HG03097 (cell line): Measurements from ENCODE around the gene DMWD.
"Not testable (repeated sequence)": the region's sequence is repeated elsewhere in the genome, so short reads cannot be mapped to it uniquely, and the experiment has no call there.

Experiments
- ATAC-seq: cut with Tn5 transposase; IDR thresholded peaks from one replicate; pipeline ENCODE4 v1.9.1; 2021; ENCODE audit not compliant: unreplicated experiment, low FRiP score

DMWD gene

DNA sequence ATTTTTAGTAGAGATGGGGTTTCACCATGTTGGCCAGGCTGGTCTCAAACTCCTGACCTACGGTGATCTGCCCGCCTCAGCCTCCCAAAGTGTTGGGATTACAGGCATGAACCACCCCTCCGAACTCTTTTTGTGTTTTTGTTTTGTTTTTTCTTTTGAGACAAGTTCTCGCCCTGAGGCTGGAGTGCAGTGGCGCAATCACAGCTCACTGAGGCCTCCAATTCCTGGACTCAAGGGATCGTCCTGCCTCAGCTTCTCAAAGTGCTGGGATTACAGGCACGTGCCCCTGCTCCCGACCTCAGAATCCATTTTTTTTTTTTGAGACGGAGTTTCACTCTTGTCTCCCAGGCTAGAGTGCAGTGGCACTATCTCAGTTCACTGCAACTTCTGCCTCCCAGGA lies 35.0 kb downstream of the DMWD start:
- ATAC-seq: no peak

GRCh38 chr19:45754323-45754722 lies 38.3 kb downstream of the DMWD start:
- no peak for ATAC-seq

GRCh38 chr19:45753548-45753947 lies 39.1 kb downstream of the DMWD start:
- ATAC-seq: no peak

- ATAC-seq: no peak
These were observed 40.0 kb downstream of the DMWD start for GRCh38 chr19:45752639-45753038.

- not testable (repeated sequence) for ATAC-seq
These were observed 41.2 kb downstream of the DMWD start for GRCh38 chr19:45751483-45751882.

DNA sequence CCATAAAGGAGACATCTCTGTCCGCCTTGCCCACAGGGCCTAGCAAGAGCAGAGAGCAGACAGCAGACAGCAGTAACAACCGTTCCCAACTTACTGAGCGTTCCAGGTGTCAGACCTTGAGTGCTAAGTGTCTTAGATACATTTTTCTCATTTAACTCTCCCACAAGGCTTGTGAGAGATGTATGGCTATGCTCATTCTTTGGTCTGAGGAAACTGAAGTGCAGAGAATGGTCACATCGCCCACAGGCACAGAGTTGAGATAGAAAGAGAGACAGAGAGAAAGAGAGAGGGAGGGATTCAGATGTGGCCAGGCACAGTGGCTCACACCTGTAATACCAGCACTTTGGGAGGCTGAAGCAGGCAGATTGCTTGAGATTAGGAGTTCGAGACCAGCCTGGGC lies 45.1 kb downstream of the DMWD start:
- no peak for ATAC-seq

DNA sequence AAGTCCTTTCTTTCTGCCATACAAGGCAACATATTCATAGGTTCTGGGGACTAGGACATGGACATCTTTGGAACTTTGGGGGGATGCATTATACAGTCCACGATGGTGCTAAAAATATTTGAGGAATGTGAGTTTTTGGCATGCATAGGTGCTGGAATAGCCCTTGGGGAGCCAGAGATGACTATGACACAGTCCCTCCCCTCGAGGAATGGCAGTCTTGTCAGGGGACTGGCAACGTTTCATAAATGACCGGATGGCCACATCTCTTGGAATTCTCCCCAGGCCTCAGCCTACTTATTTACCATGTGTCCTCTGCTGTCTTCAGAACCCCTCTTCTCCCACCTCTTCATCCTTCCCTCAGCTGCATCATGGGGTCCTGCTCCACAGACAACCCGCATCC lies 45.8 kb downstream of the DMWD start:
- ATAC-seq: no peak

DNA sequence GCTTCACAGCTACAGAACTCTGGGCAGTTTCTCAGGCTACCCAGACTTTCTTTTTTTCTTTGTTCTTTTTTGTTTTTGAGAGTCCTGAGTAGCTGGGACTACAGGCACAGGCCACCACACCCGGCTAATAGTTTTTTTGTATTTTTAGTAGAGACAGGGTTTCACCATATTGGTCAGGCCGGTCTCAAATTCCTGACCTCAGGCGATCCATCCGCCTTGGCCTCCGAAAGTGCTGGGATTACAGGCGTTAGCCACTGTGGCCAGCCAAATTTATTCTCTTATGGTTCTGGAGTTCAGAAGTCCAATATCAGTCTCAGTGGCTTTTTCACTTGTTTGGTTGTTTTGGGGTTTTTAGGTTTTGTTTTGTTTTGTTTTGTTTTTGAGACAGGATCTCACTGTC lies 47.0 kb downstream of the DMWD start:
- no peak for ATAC-seq

DNA sequence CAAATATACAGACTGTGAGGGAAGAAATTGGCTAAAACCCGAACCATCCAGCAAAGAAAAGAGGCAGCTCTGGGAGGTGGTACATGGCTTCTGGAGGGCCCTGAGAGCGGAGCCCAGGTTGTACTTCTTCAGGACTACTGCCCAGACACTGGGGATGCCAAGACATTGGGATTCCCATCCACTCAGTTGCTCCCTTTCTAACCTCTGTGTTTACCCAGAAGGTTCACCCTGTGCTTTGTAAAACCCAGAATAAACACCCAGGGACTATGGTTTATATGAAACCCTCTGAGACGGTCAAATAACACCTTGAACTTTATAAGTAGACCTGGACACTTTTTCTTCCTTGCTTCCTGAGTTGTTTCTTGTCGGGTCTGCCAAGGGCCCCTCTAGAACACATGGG lies 49.7 kb downstream of the DMWD start:
- no peak for ATAC-seq

GRCh38 chr19:45739498-45740439 lies 52.9 kb downstream of the DMWD start:
- no peak for ATAC-seq

DNA sequence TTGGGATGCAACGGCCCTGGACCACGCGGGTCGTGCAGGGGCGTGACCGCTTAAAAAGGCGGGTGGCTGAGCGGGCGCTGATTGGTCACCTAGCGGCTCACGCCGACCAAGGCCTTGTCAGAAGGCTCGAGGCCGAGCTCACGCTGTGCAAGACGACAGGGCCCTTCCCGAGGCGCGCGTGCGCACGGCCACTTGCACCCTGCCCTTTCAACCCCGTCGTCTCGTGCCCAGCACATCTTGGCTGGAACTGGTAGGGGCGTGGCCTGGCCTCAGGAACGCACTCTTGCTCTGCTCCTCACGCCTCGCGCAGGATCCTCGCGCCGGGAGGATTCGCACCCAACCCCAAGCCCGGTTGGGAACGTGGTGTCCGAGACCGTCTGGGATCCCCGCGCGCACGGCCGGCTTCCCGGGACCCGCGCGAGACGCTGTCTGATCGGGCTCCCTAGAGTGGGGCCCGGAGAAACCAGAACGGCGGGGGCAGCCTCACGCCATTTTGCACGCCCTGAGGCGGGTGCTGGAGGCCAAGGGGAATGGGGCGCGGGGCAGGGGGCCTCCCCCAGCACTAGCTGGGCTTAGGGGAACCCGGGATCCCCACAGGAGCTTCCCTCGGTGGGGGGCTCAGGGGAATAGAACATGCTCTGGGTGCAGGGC lies 59.4 kb downstream of the DMWD start, which contains the start of gene MEIOSIN:
Gene MEIOSIN, plus strand, starts transcription at position 280 of the 651 bp plus-strand sequence. CDS start 1,938 bp downstream, outside the sequence.
- no peak for ATAC-seq
